DOHH2 (cell line): ENCODE measurements around the gene MT1H.

Experiments used
- H3F3A ChIP-seq: fragments of 200-600 bp; sonication (generic), shearing (Covaris generic); 2 replicates; pipeline ENCODE4 v1.6.0; 2016; ENCODE audit warnings: antibody characterized with exemption, mild to moderate bottlenecking; ENCODE audit not compliant: control insufficient read depth, insufficient read depth
- H3K27ac ChIP-seq: fragments of 200-600 bp; sonication (generic); 2 replicates; pipeline ENCODE4 v1.5.1; 2014; ENCODE audit warnings: low read depth, mild to moderate bottlenecking, low read length, moderate library complexity
- H3K27me3 ChIP-seq: fragments of 200-600 bp; sonication (generic); 2 replicates; pipeline ENCODE4 v1.6.1; 2014; ENCODE audit warnings: mild to moderate bottlenecking, low read length, mixed read lengths; ENCODE audit not compliant: control insufficient read depth
- H3K36me3 ChIP-seq: fragments of 200-600 bp; sonication (generic); 2 replicates; pipeline ENCODE4 v1.6.1; 2014; ENCODE audit warnings: mild to moderate bottlenecking, low read length, moderate library complexity, mixed read lengths; ENCODE audit not compliant: control insufficient read depth
- H3K4me1 ChIP-seq: fragments of 200-600 bp; sonication (generic); 2 replicates; pipeline ENCODE4 v1.6.1; 2014; ENCODE audit warnings: mild to moderate bottlenecking, low read length, mixed read lengths; ENCODE audit not compliant: control insufficient read depth
- H3K4me2 ChIP-seq: fragments of 200-600 bp; sonication (generic); 2 replicates; pipeline ENCODE4 v1.6.0; 2014; ENCODE audit warnings: mild to moderate bottlenecking, low read length, moderate library complexity
- H3K4me3 ChIP-seq: fragments of 200-600 bp; sonication (generic); 2 replicates; pipeline ENCODE4 v1.5.1; 2014; ENCODE audit warnings: mild to moderate bottlenecking, low read length, mixed read lengths
- H3K79me2 ChIP-seq: fragments of 200-600 bp; sonication (generic); 2 replicates; pipeline ENCODE4 v1.6.1; 2014; ENCODE audit warnings: mild to moderate bottlenecking, low read length, mixed read lengths; ENCODE audit not compliant: control insufficient read depth
- H3K9me2 ChIP-seq: fragments of 200-600 bp; sonication (generic); replicated peaks from 2 replicates; pipeline ENCODE4 v1.6.1; 2014; ENCODE audit warnings: mild to moderate bottlenecking, low read length, mixed read lengths; ENCODE audit not compliant: control insufficient read depth
- H3K9me3 ChIP-seq: fragments of 200-600 bp; sonication (generic); 2 replicates; pipeline ENCODE4 v1.6.1; 2014; ENCODE audit warnings: antibody characterized with exemption, low read length, mixed read lengths; ENCODE audit not compliant: control insufficient read depth, insufficient read depth
- H4K20me1 ChIP-seq: fragments of 200-600 bp; sonication (generic); 2 replicates; pipeline ENCODE4 v1.6.0; 2014; ENCODE audit warnings: low read depth, mild to moderate bottlenecking, antibody characterized with exemption, low read length, moderate library complexity; ENCODE audit not compliant: control insufficient read depth, insufficient read depth
- EZH2phosphoT487 ChIP-seq: fragments of 200-600 bp; sonication (generic); IDR thresholded peaks from 2 replicates; pipeline ENCODE4 v1.6.1; 2017; ENCODE audit warnings: borderline replicate concordance, mild to moderate bottlenecking, antibody characterized with exemption, low read length, moderate library complexity, mixed read lengths
- TF ChIP-seq, protein P1 (sequence below): fragments of 200-600 bp; sonication (generic); IDR thresholded peaks from one replicate; pipeline ENCODE4 v1.5.1; 2014; ENCODE audit warnings: antibody characterized with exemption, mild to moderate bottlenecking, low read depth, low read length; ENCODE audit not compliant: poor library complexity, severe bottlenecking

MT1H gene

DNA sequence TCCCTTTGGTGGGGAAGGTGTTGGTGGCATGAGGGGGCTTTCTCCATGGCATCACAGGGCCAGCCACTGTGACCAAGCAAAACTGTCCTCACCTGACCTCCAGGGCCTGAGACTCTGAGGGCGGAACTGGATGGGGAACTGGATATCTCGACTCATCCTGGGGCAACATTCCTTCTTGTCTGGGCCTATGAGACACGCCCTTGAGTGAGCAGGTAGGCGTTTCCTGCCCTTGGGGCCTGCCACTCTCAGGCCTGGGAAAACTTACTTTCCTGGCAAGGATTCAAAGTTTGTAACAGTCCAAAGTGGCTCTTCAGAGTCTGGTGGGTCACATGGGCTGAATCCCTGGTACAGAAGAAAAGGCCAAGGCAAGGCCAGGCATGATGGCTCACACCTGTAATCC, 22.3 kb downstream of the MT1H start:
- H3F3A ChIP-seq: no peaks in the 10 kb centered on the region
- H3K79me2 ChIP-seq: no peaks in the 10 kb centered on the region
- no peaks in the 10 kb centered on the region for H3K9me3 ChIP-seq
- no peaks in the 10 kb centered on the region for H3K9me2 ChIP-seq
- H3K4me2 ChIP-seq: no peak overlapping the region
- no peak overlapping the region for H3K27ac ChIP-seq
- H3K27me3 ChIP-seq: peaks cover 18% of the 10 kb centered on the region; the same call in 1 of the 2 replicates
- TF ChIP-seq, protein P1, sequence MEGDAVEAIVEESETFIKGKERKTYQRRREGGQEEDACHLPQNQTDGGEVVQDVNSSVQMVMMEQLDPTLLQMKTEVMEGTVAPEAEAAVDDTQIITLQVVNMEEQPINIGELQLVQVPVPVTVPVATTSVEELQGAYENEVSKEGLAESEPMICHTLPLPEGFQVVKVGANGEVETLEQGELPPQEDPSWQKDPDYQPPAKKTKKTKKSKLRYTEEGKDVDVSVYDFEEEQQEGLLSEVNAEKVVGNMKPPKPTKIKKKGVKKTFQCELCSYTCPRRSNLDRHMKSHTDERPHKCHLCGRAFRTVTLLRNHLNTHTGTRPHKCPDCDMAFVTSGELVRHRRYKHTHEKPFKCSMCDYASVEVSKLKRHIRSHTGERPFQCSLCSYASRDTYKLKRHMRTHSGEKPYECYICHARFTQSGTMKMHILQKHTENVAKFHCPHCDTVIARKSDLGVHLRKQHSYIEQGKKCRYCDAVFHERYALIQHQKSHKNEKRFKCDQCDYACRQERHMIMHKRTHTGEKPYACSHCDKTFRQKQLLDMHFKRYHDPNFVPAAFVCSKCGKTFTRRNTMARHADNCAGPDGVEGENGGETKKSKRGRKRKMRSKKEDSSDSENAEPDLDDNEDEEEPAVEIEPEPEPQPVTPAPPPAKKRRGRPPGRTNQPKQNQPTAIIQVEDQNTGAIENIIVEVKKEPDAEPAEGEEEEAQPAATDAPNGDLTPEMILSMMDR: no peak
- TF ChIP-seq EZH2phosphoT487: no peak
- no peaks in the 10 kb centered on the region for H4K20me1 ChIP-seq
- H3K4me3 ChIP-seq: no peak overlapping the region
- H3K36me3 ChIP-seq: no peaks in the 10 kb centered on the region
- no peaks in the 10 kb centered on the region for H3K4me1 ChIP-seq

GRCh38 chr16:56695246-56695645, 25.6 kb downstream of the MT1H start:
- Histone ChIP-seq H4K20me1 (no peaks in the 10 kb centered on the region), H3F3A (no peaks in the 10 kb centered on the region), H3K79me2 (no peaks in the 10 kb centered on the region), H3K27me3 (no peaks in the 10 kb centered on the region), H3K27ac (no peak overlapping the region), H3K4me3 (no peak overlapping the region), H3K4me2 (no peak overlapping the region), H3K9me3 (no peaks in the 10 kb centered on the region), H3K36me3 (no peaks in the 10 kb centered on the region), H3K9me2 (no peaks in the 10 kb centered on the region), H3K4me1 (no peaks in the 10 kb centered on the region)
- no peak for TF ChIP-seq EZH2phosphoT487
- TF ChIP-seq, protein P1: no peak

DNA sequence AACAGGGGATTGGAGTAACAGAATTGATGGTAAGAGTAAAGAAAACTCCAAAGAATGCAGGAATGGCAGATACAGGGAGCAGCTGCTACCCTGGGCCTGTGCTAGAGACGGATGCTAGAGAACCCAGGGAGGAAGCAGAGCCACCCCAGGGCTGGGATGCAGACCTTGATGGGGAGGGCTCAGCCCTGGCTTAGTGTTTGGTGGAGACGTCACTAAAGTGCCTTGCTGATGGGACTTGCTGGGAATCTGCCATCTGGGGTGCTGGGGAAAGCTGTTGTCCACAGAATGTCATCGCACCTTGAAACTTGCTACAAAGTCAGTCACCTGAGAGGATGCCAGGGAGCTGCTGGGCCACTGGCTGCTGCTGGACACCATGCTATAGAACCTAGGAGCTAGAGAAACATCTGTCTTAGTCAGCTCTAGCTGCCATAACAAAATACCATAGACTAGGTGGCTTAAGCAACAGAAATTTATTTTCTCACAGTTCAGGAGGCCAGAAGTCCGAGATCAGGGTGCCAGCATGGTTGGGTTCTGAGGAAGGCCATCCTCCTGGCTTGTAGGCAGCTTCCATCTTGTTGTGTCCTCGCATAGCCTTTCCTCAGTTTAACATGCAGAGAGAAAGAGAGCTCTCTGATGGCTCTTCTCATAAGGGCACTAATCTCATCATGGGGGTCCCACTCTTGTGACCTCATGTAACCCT, 28.0 kb downstream of the MT1H start:
- Histone ChIP-seq H3K9me2 (no peaks in the 10 kb centered on the region), H3K27ac (no peak overlapping the region), H3K36me3 (no peaks in the 10 kb centered on the region), H4K20me1 (no peaks in the 10 kb centered on the region), H3K4me1 (0 out of 2 replicates have a peak, but pooled peaks cover 3% of the 10 kb centered on the region), H3K4me3 (no peak overlapping the region), H3K9me3 (no peaks in the 10 kb centered on the region), H3K4me2 (no peak overlapping the region), H3F3A (no peaks in the 10 kb centered on the region), H3K27me3 (no peaks in the 10 kb centered on the region), H3K79me2 (no peaks in the 10 kb centered on the region)
- TF ChIP-seq, protein P1: no peak
- no peak for TF ChIP-seq EZH2phosphoT487
